NCI-H2107 treated with DMSO at 0.1 percent for 48 hours (cell line): ENCODE measurements around the gene GPX3.

Experiments
- DNase-seq: peaks from one replicate; lab custom pipeline; 2025; ENCODE audit not compliant: unreplicated experiment; lab: John Stamatoyannopoulos, UW

The GPX3 gene, protein sequence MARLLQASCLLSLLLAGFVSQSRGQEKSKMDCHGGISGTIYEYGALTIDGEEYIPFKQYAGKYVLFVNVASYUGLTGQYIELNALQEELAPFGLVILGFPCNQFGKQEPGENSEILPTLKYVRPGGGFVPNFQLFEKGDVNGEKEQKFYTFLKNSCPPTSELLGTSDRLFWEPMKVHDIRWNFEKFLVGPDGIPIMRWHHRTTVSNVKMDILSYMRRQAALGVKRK

DNA sequence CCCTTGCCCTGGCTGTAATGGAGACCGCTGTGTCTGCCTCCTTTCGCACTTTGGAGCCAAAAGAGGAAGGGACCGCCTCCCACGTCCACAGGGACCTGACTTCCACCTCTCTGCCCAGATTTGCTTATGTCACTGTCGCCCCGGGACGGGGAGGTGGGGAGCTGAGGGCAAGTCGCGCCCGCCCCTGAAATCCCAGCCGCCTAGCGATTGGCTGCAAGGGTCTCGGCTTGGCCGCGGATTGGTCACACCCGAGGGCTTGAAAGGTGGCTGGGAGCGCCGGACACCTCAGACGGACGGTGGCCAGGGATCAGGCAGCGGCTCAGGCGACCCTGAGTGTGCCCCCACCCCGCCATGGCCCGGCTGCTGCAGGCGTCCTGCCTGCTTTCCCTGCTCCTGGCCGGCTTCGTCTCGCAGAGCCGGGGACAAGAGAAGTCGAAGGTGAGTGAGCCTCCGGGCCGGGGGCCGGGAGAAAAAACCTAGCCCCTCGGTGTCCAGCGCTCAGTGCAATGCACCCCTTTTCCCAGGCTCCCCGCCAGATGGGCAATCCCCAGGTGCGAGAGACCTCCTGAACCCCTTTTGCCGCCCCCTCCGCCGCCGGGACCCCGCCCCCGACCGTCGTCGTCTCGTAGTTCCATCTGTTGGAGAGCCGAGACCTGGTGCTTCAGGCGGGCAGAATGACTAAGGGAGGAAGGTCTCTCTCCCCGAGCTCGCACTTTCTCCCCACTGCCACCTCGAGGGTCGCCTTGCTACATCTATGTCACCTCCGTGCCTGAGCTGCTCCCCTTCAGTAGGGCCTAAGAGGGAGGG, at the start of gene GPX3:
GPX3 (plus strand) TSS at position 288 of the 807 bp plus-strand sequence; CDS start at position 352, 64 bp downstream.
- no peak for DNase-seq

DNA sequence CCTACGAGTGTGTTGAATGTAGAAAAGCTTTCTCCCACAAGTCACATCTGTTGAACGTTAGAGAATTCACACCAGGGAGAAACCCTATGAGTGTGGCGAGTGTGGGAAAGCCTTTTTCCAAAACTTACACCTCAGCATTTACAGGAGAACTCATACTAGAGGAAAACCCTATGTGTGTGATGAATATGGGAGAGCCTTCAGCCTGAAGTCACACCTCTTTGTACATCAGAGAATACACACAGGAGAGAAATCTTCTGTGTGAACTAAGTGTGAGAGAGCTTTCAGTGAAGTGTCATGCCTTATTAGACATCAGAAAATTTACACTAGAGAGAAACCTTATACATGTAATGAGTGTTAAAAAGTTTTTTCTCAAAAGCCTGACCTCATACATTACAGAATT, 41.8 kb upstream of the GPX3 start:
- DNase-seq, result no peak

DNA sequence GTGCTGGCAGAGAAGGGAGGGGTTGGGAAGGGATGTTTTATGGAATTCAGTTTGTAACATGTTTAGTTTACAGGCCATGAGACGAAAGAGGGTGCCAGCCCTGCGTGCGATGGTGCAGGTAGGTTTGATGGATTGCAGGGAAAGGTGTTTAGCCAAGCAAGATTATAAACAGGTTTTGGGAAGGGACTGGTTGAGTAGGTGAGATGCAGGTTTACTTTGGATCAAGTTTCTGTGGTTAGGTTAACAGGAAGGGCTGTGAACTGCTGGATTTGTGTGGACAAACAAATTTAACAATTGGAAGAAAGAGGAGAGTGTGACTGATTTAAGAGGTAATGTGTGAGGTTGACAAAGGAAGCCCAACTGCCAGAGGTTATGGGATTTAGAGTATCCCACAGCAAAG, 32.6 kb upstream of the GPX3 start:
- DNase-seq, result peak; percentile 2

DNA sequence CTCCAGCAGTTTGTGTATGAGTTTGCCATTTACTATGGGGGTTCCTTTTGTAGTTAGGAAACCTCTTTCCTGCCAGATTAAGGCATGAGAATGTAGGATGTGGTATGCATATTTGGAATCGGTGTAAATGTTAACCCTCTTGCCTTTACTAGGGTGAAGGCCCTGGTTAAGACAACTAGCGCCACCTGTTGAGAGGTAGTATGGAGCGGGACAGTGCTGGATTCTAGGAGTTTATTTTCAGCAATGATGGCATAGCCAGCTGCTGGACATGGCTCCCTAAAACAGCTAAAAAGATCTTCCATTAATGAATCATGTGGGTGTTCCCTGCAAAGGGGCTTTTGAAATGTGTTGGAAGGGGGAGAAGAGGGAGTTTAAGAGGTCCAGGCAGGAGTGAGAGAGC, 30.7 kb upstream of the GPX3 start:
- no peak for DNase-seq

DNA sequence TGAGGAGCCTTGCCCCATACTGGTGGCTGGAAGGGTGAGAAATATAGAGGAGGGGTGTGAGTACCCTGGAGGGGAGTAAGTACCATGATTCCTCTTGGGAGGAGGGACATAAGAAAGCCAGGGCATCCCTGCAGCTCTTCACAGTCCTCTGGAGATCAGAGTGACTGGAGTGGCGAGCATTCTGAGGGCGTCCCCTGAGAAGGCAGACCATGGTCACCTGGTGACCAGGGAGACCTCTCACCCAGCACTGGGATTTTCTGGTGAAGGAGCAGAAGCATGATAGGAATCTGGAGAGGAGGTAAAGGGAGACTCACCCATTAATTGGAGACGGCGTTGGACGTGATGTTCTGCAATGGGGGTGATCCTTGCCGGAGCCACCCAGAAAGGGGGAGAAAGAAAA, 27.7 kb upstream of the GPX3 start:
- no peak for DNase-seq

DNA sequence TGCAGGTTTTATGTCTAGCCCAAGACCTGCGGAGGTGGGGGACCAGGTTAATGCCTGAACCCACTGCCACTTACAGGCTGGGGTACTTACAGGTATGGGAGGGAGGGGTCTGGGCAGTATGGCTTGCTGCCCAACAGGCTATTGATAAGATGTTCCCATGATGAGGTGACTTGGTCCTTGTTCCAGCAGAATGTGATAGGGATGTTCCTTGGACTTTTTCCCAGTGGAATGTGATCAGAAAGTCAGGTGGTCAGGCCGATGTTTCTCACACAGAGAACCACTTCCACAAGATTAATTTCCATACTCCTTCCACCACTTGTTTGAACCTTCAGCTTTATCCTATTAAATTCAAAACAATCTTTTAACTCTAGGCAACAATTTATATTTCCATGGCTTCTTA, 27.0 kb upstream of the GPX3 start:
- no peak for DNase-seq

DNA sequence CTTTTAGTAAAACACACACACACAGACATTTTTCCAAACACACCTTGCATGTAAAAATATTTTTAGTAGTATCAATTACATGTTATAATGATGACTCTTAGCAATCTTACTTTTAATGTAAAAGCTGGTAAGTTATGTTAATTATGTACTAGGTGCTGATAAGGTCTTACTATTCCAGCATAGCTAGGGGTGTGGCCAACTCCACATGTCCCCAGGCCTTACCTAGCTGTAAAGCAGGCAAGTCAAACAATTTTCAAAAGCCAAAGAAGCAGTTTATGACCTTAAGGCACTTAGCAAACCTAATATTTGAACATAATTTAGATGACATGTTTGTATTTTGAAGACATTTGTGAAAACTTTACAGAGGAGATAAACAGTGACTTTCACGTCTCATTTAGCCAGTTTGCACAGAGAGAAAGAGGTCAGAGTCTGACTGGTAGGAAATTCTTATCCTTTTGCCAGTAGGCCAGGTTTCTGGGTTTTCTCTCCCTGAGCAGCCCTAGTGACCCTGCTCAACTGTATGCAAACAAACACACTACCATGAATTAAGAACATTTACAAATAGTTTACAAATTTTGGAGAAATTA, 26.5 kb upstream of the GPX3 start:
- DNase-seq, result no peak

DNA sequence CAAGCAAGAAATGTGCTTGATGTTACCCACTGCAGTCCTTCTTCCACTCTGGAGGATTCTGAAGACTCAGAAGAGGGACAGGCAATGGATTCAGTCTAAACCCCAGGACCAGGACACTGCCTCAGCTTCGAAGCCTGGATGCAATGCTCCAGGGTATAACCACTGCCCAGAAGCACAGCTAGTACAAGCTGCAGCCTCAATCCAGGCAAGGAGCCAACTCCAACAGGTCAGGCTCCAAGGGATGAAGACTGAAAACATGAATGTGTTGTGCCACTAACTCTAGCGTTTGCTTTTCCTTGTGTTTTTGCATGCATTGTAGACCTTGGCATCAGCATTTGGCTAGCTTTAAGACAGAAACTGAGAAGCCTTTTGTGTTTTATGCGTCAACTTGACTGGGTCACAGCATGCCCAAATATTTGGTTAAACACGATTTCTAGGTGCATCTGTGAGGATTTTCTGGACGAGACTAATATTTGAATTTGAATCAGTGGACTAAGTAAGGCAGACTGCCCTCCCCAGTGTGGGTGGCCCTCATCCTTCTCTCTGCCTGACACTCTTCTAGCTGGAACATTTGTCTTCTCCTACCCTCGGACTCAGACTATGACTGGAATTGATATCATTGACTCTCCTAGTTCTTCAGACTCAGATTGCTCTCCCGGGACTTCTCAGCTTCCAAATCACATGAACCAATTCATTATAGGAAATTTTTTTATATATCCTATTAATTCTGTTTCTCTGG, 20.5 kb upstream of the GPX3 start:
- no peak for DNase-seq

DNA sequence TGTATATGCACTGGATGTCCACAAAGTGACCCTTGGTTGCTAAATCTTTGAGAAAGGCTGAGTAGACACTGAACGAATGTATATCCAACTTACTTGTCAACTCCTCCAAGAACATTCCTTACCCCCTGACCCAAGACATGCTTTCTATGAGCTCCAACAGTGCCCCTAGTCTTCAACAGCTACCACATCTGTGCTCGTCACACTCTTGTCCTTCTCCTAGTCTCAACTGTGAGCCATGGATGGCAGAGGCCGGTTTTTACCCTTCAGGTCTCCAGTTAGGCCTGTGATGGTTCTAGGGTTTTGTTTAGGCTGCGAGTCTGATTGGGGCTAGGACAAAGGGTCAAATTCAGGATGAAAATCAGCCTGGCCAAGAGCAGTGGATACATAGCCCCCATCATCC, 19.0 kb upstream of the GPX3 start:
- no peak for DNase-seq

DNA sequence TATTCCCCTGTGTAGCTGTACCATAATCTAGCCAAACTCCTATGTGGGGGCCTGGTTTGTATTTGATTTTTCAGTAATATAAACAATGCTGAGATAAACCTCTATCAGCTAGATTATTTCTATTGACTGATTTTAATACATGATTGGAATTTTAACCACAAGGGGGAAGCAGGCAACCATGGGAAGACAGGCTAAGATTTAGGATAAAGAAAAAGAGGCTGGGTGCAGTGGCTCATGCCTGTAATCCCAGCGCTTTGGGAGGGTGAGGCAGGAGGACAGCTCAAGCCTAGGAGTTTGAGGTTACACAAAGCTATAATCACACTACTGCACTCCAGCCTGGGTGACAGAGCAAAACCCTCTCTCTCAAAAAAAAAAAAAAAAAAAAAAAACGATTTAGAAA, 18.1 kb upstream of the GPX3 start:
- DNase-seq, result no peak

DNA sequence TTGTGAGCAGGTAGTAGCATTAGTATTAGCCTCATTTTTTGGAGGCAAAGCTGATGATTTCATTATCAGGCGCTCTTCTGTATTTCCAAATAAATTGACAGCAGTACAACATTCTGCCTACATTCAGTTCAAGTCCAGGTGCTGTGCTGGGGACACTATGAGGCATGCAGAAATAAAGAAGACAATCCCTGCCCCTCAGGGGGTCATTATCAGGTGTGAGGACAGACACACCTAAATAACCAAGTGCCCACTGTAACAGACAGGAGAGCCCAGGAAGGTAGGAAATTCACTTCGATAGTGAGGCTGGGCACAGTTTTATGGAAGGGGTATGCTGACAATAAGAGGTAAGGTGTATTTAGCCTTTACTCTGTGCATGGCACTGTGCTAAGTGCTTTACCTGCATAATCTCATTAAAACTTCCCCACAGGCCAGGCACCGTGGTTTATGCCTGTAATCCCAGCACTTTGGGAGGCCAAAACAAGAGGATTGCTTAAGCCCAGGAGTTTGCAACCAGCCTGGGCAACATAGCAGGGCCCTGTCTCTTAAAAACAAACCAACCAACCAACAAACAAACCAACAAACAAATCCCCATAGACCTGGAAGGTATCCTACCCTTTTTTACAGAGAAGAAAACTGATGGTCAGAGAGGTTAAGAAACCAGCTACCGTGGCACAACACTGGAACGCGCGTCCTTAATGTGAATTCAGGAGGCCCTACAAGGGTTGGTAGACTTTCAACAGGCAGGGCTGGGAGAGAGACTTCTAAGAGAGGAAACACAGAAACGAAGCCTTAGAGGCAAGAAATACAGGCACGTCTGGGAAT, 17.5 kb upstream of the GPX3 start:
- no peak for DNase-seq

DNA sequence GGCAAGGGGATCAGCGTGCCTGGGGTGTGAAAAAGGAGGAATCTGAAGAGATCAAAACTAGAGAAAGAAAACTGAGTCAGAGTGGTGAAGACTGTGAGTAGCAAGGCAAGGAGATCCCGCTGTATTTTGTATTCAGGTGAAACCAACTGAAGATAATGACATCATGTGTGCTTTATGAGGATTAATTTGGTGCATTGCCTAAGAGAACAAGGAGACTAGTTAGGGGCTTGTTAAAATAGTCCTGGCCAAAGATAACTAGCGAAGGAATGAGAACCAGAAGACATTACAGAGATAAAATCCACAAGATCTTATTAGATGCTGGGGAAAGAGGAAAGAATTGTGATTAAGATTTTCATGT, 16.9 kb upstream of the GPX3 start:
- DNase-seq, result no peak

DNA sequence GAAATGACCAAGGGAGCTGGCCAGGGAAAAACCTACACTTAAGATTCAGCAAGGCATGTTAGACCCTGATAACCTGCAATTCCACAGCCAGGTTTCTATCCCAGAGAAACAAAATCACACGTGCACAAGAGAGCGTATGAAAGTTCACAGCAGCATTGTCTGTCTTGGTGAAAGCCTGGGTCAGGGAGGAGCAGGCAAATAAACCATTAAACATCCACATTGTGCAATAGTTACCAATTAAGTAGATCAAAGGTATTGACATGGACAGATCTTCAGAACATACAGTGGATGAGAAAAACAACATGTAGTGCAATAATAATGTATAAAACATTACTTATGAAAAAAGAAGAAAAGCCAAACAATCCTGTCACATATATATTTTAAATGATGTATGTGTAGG, 15.9 kb upstream of the GPX3 start:
- no peak for DNase-seq

DNA sequence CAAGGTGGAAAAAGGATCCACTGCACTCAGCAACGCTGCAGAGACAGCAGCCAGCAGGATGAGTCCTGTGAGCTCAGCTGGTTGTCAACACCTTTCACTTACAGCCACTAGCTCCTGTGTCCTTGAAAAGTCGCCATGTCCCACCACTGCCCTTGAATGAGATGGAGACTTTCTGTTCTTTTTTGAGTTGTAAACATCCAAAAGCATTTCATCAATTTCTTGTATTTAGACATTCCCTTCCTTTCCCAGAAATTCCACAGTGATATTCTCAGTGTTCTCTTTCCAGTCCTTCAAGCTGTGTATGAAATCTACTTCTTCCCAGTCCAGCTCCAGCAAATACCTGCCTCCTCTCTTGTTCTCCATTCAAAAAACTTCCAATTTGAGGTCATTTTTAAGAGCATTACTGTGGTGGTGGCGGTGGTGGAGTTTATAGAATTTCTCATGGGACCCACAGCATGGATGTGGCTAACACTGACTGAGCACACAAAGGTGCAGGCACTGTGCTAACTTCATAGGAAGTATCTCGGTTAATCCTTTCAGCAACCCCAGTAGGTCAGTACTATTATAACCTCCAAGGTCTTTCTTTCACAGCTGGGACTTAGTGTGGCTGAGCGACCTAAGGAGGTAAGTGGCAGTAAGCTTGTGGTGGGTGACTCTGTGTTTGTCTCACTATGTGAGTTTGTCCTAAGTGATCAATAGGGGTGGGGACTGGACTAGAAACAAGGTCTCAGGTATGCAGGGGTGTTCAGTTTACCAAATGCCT, 15.0 kb upstream of the GPX3 start:
- DNase-seq, result no peak

DNA sequence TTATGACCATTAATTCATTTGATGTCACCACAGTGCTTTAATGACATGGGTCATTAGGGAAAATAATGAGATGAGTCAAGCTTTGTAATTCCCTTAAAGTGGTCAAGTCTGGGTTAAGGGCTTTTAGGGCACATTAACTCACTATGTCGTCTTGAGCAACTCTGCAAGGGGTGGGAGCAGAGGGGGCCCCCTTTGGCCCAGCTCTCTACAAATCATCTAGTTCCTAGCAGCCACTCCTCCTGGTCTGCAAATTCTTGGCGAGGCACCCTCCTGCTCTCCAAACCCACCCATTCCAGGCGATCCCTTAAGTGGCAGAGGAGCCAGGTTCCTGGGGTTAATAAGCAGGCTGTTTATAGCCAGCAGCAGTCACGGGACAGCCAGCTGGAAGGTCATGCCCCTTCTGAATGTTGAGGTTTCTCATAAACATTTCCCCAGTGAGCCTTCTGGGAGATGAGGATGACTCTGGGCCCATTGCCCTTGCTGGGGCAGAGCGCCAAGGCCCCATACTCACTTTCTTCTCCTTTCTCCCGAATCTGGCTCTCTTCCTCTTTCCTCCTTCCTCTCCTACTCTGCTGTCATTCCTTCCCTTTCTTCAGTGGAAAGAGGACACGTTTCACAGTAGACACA, 14.3 kb upstream of the GPX3 start:
- no peak for DNase-seq

DNA sequence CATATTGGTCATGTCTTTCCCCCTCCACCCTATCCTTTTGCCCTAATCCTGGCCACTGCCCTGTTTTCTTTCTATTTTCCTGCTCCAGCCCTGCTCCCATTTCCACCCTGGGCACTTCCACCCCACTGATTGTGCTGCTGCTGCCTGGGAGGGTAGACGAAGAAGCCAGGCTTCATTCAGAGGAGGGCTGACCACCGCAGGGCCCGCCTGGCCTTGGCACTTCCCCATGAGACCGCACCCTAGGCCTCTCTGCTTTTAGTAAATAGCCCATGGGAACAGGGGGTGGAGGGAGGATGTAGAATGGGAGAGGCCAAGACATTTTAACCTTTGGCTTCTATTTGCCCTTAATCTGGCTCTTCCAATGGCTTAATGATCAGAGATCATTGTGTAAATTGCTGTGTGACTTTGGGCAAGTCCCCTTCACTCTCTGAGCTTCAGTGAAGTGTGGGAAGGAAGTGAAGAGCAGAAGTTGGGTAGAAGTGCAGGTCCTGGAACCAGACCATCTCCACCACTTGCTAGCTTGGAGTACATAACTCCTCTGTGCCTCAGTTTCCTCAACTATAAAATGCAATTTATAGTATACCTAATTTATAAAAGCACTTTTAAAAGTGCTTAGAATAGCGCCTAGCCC, 13.6 kb upstream of the GPX3 start:
- no peak for DNase-seq

DNA sequence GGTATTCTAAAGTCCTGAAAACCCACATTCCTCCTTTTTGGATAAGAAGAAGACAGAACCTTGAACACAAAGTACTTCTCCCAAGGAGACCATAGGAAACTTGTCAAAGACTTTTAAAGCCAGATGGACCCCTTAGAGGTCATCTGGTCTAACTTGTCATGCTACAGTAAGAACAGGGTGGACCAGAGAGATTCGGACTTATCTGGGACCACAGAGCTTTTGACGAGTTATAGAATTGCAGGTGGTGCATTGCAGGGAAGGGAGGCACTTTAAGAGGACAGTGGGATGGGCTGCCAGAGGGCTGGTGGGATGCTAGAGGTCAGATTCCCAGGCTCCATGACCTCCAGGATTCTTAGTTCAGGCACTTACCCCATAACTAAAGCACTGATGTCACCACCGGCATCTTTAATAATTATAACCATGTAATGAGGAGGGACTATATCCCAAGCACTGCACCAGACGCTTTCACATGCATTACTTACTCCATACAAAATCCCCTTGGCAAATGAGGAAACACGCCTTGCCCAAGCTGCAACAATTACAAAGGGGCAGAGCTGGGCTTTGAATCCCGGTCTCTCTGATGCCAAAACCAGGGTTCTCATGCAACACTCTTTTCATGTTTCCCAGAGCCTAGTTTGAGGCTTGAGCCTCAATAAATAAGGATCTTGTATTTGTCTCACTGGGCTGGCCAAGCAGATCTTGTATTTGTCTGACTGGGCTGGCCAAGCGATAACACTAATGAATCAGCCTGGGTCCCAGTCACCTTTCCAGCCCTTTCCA, 12.8 kb upstream of the GPX3 start:
- no peak for DNase-seq

DNA sequence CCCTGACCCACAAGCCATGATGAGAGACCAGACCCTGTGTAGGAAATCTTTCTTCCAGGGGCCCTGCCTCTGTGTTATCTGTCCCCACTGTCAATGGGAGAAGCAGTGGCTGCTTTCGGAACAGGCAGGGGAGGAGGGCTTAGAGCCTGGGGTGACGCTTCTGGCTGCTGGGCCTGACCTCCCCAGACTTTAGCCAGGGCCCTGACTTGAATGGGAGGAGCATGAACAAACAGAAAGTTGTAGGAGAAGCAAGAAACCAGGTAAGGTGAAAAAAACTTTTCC, 12.2 kb upstream of the GPX3 start:
- no peak for DNase-seq

DNA sequence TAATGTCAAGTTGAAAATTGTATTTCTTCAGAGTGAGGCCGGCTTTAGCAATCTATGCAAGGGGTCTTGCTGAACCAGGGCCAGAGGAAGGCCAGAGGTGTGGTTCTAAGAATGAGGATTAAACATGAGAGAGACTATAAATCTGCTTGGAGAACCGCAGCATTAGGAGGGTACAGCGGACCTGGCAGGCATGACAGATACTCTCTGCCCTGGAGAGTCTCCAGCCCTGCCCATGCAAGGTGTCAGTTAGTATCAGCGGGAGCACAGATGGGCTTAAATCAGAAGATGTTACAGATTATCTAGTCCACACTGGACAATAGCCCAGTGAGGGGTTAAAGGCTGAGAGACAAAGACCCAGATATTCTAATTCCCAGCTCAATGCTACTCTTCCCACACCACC, 11.5 kb upstream of the GPX3 start:
- no peak for DNase-seq
